NCI-H2227 treated with DMSO at 0.1 percent for 48 hours (cell line): ENCODE results near the gene ASIC5.
"Not testable (repeated sequence)": the region's sequence is repeated elsewhere in the genome, so short reads cannot be mapped to it uniquely, and the experiment has no call there.

Source experiments
- DNase-seq: peaks from one replicate; lab custom pipeline; 2025; lab: John Stamatoyannopoulos, UW

Gene ASIC5

DNA sequence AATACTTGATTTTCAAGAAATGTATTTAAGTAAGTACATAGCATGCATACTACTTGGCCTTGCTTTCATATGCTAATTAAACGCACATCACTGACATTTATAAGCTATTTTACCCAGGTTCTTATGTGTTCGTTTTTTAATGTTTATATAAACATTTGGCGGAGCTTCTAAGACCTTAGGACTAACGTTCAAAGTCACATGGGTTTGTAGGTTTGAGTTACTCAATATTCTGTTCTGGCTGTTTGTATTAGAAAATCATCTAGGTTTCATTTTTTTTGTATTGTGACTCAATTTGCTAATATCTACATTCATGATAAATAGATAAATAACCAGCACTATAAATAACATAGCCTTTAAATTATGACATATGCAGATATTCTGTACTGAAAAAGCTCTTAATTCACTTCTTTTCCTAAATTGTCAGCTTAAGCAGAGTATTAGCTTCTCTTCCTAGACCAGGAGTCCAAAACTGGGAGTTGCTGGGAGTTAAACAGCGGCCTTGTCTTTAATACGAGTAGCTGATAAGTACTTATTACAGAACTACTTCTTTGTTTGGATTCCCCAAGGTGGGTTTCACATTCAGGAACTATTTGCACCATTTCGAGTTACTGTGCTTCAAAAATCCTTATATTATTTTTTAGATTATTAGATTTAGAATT lies 65.3 kb downstream of the ASIC5 start:
- no peak for DNase-seq

DNA sequence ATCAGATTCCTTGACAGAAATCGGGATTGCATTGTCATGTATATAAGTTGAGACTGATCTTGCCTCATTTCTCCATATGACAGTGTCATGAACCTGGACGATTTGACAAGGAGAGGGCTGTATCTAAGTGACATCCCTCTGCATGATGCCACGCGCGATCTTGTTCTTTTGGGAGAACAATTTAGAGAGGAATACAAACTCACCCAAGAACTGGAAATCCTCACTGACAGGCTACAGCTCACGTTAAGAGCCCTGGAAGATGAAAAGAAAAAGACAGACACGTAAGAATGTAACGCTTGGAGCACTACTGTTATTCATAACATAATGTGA lies 66.3 kb downstream of the ASIC5 start:
- no peak for DNase-seq

- no peak for DNase-seq
Observed at GRCh38 chr4:155799116-155799793, 66.8 kb downstream of the ASIC5 start.

GRCh38 chr4:155797581-155797980 lies 68.5 kb downstream of the ASIC5 start:
- DNase-seq, result not testable (repeated sequence)

DNA sequence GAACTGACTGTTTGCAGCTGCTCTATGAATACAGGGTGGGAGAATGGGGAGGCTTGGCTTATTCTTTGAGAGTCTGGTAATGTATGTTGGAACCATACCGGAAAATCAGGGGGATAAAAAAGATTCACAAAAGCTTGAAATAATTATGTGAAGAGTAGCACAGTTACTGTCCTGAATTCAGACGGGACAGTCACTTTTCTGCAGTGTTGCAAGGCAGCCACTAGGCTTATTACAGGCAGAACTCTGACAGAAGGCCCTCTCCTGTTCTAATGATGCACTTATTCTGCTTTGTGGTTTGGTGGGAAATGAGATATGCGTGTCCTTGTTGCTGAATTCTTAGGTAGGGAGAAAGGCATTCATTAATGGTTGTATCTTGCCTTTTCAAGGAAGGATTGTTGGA lies 70.1 kb downstream of the ASIC5 start:
- DNase-seq, result no peak

DNA sequence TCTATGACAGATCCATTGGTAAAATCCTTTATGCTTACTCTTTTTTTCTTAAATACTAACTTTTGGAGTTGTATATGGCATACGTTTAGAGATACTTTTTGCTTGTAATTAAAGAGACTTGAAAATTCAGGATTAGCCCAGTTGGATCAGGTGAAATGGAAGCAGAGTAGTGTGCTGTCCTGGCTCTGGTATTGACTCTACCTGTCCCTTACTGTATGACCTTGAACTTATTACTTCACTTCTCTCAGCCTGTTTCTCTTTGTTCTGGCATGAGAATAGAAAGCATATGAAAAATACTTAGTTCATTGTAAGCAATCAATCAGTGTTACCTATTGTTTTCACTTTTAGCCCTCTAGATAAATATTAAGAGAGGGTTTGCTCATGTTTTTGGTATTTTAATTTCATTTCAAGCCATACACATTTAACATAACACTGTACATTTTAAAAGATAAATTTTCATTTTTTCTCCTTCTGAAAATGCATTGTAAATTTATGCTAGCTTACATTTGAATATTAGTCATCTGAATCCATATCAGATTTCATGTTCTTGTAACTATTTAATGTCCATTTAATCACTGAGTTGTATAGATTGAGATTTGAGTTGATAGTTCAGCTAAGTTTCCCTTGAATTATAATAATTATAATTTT lies 71.4 kb downstream of the ASIC5 start:
- DNase-seq, result no peak

GRCh38 chr4:155789982-155790381 lies 76.1 kb downstream of the ASIC5 start:
- DNase-seq, result no peak

DNA sequence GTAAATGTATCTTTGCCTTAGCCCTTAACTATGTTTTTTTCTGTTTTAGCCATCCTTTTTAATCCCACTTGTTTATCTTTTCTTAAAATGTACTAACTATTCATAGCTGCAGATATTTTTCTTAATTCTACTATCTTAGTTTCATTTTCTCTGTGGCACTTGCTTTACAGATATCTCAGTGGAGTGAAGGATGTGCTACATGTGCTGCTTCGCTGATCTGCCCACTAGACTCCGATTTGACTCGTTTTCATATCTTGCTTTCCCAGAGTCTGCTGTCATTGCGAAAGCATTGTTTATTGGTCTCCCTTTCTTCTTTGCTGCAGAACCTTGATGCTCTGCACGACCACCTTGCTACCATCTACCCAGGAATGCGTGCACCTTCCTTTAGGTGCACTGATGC lies 76.7 kb downstream of the ASIC5 start:
- DNase-seq, result no peak

DNA sequence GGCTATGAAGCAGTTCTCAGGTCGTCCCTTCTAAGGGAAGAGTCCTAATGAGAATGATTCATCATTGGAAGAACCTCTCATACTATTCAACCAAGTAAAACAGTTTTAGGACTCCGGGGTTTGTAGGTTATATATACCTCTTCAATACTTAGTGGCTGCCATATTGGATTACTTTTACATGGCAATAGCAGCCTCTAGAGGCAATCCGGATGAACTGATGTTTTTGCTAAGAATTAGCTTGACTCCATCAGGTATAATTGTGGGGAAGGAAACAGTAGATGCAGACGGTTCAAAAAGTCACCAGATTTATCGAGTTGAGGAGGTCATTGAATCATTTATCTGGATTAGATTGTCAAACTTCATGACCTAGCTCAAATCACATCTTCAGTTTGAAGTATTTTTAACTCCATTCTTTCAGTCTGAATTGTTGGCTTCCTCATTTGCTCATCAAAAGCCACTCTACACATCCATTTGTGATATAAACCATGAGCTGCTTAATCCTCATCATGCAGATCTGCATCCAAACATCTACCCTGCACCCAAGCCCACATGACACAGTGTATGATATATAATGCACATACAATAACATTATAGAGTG lies 78.9 kb downstream of the ASIC5 start:
- peak; percentile 39 for DNase-seq

DNA sequence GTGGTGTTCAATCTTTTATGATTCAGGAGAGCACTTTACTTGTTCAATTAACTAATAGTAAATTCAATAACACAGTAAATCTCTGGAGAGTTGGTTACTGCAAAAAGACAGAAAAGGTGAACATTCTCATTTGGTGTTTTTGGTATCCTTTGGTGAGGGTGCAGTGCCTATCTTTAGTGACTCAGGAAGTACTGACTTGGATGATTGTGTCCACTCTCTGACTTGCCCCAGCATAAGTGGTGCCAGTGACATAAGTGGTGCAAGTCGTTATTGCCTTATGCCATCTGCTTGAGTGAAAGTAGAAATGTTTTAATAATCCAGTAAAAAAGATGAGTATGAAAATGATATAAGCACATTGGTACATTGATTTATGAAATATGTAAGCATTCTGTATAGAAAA lies 80.2 kb downstream of the ASIC5 start:
- DNase-seq, result no peak

DNA sequence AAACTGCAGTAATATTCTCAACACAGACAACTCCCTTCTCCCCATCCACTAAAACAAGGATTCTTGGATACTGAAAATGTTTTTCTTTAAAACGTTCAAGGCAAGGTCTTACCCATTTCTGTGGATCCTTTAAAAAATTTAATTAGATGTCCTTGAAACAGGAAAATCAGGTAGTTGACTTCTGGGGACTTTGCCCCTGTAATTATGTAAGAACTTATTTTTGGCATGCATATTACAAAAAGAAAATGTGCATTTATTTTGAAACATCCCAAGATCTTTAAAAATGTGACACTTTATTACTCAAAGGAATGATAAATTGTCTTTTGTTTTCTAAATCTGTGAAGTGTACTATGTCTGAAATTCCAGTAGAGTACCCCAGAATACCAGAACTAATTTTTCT lies 81.4 kb downstream of the ASIC5 start:
- no peak for DNase-seq

- no peak for DNase-seq
Observed at GRCh38 chr4:155781249-155781831, 84.7 kb downstream of the ASIC5 start.

GRCh38 chr4:155780775-155781174 lies 85.3 kb downstream of the ASIC5 start:
- DNase-seq, result no peak
